Middle frontal gyrus (tissue), 1 donor: ENCODE data around the gene PTPN21.

Experiments used
- DNase-seq: peaks from one replicate; pipeline ENCODE4 v3.0.0-alpha.2; 2015; ENCODE audit warnings: low spot score; ENCODE audit errors: extremely low spot score

Gene PTPN21

DNA sequence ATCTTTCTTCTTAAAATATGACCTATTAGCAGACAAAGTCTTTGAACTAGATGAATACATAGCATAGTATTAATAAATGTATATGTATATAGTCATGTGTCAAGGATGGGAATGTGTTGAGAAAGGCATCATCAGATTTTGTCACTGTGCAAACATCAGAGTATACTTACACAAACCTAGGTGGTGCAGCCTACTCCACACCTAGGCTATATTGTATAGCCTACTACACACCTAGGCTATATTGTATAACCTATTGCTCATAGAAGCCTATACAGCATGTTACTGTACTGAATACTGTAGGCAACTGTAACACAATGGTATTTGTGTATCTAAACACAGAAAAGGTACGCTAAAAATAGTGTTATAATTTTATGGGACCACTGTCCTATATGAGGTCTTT lies 47.6 kb downstream of the PTPN21 start:
- no peak for DNase-seq

DNA sequence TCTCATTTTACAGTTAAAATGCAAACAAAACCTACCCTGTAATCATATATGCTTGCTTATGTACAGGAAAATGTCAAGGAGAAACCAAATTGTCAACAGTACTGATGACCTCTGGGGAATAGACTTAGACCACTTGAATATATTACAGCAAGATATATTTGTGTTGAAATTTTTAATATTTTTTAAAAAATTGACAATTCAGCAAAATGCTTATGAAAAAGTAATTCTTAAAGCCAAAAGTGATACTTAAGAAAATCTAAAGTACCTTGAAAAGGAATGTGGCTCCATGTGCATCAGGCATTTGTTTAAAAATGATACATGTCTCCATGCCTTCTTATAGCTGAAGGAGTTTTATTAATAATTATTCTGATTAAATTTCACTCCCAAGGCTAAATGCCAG lies 49.2 kb downstream of the PTPN21 start:
- DNase-seq, result no peak

DNA sequence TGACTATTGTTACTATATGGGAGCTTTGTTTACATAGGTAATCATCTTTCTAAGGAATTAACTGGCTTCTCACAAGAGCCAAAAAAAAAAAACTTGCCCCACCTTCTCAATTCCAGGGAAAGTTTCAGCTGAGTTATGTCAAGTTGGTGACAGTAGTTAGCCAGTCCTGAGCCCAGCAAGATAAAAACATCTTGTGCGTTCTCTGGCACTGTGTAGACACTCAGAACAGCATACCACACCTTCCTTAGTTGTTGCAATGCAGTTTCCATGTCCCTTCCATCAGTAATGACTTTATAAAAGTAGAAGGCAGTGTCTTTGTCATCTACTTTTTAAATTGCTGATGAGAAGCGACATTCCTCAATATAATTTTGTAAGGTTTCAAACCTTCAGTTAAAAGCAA lies 50.2 kb downstream of the PTPN21 start:
- no peak for DNase-seq

DNA sequence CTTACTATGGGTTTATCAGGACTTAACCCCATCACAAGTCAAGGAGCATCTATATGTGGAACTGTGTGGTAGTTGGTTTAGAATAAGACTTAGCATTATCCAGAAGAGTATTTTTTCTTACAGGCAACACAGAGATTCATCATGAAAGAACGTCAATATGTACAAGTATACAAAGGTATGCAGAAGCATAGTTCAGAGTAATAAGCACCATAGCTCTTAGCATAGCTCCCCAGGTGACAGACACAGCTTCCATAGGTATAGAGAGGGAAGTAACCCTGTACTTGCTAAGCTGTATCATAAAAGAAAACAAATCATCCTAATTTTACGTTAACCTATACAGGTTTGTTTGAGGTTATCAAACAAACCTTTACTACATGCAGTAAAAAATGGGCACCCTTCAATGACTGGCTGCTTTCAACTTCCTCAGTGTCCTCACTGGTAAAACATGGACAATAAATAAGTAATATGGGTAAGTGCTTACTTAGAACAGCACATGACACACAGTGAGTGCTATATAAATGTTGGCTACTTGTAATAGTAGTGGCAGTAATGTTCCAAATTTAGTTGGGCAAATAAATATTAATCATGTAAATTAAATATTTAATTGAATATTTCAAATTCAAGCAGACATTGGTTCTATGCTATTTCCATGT lies 50.9 kb downstream of the PTPN21 start:
- no peak for DNase-seq

DNA sequence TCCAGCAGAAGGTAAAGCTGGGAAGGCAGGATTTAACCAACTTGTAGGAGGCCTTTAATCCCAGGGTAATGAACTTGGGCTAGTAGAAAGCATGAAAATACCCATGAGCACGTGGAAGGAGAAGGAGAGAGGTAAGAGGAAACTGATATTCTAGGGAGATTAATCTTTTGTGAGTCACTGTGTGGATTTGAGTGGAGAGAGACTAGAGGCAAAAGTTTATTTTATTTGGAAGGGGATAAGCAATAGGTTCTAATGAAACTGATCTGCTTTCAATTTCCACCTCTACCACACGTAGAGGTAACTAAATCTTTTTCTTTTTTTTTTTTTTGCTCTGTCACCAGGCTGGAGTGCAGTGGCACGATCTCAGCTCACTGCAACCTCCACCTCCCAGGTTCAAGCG lies 52.1 kb downstream of the PTPN21 start:
- no peak for DNase-seq

DNA sequence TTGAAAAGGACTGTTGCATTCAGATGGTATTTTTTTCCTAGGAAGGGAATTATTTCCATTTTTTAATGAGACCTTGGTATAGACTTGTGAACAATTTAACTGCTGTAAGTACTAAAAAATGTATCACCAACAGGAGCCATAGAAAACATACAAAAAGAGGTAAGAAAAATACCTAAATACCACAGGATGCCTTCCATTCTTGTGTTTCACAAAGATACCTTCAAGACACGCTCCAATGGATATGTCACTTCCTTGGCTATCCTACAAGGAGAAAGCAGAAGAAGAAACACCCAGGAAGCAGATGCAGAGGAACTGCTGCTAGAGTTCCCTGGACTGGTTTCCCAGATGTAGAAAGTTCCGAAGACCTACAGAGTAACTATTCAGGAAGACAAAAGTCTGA lies 54.2 kb downstream of the PTPN21 start:
- DNase-seq, result no peak

DNA sequence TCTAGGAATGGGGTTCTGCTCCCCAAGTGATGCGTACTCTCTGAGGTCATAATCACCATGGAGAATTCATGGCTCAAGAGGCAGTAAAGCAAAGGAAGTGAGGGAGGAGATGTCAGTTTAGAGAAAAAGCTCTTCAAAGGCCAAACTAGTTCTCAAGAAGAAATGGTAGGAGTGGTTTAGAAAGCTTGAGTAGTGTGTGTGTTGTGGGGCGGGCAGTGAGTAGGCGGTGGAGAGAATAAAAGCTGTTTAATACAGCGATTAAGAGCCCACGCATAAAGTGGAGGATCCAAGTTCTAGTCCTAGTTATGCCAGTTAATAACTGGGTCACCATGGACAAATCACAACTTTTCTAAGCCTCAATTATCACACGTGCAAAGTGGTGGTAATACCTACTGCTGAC lies 55.6 kb downstream of the PTPN21 start:
- DNase-seq, result no peak

DNA sequence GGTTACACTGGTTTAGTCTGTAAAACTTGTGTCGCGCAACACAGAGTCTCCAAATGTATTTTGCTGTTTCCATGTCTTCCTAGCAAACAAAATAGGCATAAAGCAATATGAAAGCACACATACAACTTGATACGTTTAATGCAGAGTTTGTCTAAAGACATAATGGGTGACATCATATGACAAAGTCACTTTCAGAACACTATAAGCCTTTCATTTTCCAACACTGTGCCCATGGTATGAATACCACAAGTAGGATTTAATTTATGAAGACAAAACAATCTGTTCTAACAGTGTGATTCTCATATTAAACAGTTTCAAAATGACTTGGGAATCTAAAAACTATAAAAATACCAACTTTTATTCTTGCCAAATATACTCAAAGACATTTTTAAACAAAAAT lies 58.4 kb downstream of the PTPN21 start:
- DNase-seq, result peak; percentile 27

DNA sequence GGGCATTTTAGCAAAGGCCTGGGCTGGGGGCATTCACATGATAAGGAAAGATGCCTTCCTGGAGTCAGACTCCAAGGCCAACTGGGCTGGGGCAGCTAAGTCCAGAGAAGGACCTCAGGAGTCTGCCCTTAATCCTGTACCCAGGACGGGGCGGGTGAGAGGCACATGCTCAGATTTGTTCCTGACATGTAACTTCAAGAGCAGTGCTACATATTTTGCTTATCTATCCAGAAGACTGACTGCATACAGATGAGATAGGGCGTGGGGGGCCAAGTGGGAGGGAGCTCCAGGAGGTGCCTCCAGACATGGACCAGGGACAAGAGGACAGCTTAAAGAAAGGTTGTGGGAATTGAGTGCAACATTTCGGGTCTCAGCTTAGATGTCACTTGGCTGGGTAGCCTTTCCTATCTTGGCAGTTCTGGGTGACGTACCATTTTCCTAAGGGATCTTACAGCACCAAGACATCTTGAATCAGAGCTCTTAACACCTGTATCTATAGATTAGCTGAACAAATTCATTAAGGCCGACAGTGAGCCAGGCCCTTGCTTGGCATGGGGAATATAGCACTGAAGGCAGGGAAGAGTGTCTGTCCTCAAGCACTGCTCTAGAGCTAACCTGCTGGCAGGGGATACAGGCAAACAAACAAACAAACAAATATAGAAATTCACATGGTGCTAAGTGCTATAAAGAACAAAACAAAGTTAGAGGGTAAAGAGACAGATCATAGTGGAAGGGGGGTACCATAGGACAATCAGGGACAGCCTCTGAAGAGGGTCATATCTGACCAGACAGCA lies 61.2 kb downstream of the PTPN21 start:
- DNase-seq, result no peak

DNA sequence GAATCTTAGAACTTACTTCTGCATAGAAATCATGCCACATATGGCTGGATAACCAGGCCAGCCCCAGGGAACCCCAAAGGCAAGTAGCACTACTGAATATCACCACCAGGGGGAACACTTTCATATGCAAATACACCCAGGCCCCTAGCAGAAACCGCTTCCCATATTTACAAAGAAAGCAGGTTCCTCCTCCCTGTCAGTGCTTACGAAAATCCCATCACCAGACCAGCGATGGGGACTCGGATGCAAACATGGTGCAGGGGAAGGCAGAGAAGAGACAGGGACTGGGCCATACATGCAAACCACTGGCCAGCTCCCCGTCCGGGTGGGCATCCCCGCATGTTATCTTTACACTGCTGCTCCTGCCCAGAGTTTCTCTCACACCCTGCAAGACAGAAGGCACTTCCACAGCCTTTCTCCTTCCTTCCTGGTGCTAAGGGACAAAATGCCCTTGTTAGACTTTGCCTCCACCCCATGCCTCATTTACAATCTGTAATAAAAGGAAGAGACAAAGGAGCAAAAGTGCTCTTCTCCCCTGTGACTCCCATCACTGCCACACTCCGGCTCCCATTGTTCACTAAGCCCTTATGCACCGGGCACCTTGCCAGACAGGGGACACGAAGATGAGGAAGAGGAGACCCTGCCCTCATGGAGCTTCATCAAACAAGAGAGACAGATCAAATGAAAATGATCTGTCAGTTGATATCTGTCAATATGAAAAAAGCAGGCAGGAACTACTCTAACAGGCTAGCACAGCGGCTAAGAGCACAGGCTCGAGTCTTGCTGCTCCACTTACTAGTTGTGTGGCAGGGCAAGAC lies 62.3 kb downstream of the PTPN21 start:
- DNase-seq, result peak; percentile 53

DNA sequence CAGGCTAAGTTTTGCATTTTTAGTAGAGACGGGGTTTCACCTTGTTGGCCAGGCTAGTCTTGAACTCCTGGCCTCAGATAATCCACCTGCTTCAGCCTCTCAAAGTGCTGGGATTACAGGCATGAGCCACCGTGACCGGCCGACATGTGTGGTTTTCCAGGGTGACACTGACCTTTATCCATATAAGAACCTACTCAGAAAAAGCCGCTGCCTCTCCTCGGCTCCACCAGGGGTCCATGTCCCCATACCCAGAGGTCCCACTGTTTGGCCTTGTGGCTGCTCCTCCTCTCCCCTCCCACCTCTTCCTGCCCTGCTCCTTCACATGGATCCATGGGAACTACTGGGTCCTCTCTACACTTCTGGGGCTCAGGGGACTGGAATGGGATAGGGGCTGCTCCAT lies 64.6 kb downstream of the PTPN21 start:
- DNase-seq, result no peak

DNA sequence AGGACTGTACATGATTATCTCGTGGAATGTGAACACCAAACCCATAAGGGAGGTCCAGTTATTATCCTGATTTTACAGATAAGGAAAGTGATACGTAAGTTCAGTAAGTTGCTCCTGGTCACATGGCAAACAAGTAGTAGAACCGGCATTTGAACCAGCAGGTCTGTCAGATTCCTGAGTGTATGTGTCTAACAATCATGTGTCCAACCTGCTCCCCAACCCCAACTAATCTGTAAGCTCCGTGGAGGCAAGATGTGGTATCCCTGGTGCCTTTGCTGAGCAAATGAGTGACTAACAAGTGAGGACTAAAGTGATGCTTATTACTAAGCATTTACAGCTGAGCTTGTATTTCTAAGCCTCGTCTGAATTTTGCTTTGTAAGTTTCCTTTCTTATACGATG lies 65.9 kb downstream of the PTPN21 start:
- DNase-seq, result no peak

DNA sequence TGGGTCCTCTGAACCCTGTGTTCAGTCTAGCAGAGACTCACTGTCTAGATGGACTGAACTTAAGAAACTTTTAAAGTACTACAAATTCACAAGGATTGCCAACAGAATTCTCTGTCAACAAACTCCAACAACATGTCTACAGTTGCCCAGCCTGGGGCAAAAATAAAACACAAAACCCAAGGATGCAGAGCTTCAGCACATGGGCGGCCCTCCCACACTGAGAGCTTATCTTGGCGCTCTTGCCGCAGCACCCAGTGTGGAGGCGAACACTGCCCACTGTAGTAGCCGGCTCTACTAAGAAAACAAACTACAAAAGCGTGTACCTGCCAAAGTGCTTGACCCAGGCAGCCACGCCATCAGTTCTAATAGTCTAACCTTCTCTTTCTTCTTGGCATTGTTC lies 66.7 kb downstream of the PTPN21 start:
- no peak for DNase-seq

DNA sequence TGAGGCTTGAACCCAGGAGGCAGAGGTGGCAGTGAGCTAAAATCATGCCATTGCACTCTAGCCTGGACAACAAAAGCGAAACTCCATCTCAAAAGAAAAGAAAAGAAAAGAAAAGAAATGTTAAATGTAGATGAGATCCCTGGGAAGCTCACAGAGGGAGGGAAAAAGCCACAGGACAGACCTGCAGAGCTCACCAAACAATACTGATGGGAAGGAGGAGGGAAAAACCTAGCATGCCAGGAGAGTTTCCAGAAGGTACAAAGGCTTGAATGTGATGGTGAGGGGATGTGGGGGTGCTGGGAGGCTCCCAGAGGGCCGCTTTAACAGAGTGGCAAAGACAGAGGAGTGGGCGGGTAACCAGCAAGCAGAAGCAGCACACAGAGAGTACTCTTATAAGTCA lies 72.3 kb downstream of the PTPN21 start:
- no peak for DNase-seq

DNA sequence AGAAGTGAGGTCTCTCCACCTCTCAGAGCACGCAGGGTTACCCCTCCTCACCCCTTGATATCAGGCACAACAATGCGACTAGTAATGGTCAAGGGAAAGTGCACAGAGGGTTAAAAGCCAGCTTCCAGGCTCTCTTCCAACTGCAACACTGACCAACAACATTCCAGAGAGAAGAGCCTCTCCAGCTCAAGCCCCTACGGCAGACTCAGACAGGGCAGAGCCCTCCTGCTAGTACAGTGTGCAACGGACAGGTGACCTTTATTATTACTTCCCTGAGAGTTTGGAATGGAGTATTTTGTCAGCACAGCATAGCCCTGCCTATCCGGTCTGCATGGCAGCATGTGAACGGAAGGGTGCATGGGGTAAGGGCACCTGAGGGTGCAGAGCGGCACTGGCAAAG lies 73.0 kb downstream of the PTPN21 start:
- DNase-seq, result no peak

DNA sequence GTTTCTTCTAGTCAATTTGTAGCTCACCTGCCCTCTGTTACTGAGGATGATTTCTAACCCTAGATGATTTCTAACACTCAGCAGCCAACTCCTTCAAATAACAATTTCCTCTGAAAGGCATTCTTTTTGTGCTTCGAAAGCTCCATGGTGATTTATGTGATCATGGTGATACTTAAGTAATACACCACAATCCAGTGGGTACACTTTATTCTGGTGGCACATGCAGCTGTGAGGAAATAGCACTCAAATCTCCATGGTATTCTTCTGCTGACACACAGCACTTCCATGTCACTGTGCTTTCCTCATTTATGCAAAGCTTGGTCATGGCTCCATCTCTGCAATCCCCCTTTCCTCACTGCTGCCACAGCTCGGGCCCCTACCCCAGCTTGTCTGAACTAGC lies 73.7 kb downstream of the PTPN21 start:
- no peak for DNase-seq

DNA sequence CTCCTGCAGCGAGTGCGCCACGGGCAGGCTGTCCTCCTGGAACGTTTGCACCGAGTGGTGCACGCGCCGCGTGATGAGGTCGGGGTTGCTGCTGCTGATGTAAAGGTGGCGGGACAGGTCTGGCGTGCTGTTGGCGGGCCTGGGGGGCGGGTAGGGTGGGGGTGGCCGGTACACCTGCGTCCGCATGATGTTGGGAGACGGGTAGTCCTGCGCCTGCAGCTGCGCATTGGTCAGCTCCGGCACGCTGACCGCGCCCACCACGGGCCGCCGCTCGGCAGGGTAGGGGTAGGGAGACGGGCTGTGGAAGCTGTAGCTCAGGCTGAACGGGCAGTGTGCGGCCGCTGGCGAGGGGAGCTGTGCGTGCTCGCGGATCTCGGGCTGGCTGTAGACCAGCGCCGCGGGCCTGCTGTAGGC lies 75.2 kb downstream of the PTPN21 start:
- DNase-seq, result no peak

DNA sequence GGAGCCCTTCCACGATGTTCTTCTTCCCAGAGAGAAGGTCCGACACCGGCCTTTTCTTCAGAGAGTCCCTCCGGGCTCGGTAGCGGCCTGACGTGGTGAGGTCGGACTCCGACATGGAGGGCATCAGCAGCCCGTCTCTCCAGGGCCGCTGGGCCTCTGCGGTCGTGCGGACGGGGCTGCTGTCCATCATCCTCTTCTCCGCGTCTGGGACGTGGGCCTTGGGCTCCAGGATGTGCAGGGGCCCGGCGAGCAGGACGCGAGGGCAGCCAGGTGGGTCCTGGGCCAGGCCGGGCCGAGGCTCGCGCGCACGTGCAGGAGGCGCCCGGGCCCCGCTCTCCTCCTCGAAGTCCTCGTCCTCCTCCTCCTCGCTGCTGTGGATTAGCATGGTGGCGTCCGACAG lies 75.9 kb downstream of the PTPN21 start:
- no peak for DNase-seq

DNA sequence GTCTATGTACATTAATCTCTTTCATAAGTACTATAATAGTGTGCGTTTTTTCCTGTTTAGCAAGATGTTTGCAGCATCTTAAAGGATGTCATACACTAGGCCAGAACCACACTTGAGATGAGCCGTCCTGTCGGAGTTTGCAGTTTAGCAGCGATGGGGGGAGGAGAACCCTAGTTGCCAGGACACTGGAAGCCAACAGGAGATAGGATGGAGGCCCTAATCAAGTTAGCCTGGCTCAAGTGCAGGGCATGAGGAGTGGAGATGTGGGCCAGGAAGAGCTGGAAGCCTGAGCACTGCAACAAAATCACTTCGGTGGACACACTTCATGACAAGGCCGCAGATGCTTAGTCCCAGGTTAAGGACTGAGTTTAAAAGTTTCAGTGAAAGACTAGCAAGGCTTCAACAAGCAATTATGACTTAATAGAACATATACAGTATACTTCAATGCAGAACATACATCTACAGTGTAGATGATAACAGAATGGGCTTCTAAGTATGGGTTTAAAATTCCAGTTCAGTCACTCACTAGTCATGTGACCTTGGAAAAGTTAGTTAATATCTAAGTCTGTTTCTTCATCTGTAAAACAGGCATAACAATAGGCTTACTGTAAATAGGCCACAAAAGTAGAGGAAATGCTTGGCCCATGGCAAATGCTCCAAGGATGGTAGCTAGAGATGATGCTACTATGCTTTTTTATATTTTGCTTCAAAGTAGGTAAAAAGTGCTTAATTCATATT lies 77.1 kb downstream of the PTPN21 start:
- DNase-seq, result no peak

DNA sequence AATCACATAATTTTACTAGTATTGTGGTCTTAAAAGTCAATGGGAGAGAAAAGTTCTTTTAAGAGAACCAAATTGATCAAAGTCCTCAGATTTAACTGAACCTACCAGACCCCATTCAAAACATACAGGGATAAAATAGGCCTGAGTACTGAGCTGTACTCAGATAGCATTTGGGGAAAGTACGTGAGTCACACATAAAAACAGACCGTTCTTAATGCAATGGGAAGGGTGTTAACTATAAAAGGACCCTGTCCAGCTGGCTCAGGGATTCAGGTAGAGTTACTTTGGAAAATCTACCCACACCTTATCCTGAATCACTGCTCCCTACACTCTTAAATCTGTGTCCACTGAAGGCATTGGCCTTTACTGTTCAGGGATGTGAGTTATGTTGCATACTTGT lies 78.0 kb downstream of the PTPN21 start:
- DNase-seq, result no peak

DNA sequence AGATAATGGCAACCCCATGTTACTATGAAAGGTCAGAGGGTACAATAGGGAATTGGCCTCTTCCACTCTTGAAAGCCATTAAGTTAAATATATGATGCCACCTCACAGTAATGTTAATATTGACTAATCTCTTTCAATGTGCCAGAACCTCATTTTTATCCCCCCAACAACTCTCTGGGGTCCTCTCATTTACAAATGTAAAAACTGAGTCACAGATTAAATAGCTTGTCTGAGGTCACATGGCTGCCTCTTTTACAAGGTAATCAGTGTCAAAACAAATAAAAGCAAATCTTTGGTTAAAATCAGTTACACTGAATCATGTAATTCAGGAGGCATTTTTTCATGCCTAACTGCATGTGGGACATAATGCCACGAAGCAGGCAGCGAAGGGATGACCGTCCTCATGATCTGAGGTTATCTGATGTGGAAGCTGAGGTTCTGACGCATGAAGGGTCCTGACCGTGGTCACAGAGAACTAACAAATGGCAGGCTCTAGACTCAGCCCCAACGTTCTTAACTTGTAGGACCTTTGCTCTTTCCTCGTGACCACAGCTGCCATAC lies 78.5 kb downstream of the PTPN21 start:
- no peak for DNase-seq
